SU-DHL-6 (cell line): Measurements from ENCODE around the gene PLEKHS1.

Experiments
- CTCF ChIP-seq: fragments of 200-600 bp; sonication (generic); IDR thresholded peaks from one replicate; pipeline ENCODE4 v1.5.1; 2017; ENCODE audit warnings: antibody characterized with exemption, mild to moderate bottlenecking, low read length, moderate library complexity; ENCODE audit not compliant: insufficient read depth, poor library complexity, severe bottlenecking
- EZH2phosphoT487 ChIP-seq: fragments of 200-600 bp; sonication (generic), shearing (Covaris generic); conservative IDR thresholded peaks from 2 replicates; pipeline ENCODE4 v1.6.1; 2018; ENCODE audit warnings: mild to moderate bottlenecking, antibody characterized with exemption, low read length, moderate library complexity, mixed read lengths

GRCh38 chr10:113801569-113801968 is 50.1 kb downstream of the PLEKHS1 start:
- TF ChIP-seq CTCF (no peak), EZH2phosphoT487 (no peak)
